ENCODE data around the gene TRAFD1.
A peak's percentile ranks its signal among the peaks of the same experiment; 100 is the strongest.

Gene TRAFD1

GRCh38 chr12:112178796-112179195, 53.4 kb downstream of the TRAFD1 start:
- DNase-seq, result no peak

GRCh38 chr12:112179341-112179740, 54.0 kb downstream of the TRAFD1 start:
- DNase-seq, result no peak

- no peak for DNase-seq
Observed at GRCh38 chr12:112179916-112180315, 54.6 kb downstream of the TRAFD1 start.

- no peak for DNase-seq
Observed at GRCh38 chr12:112180422-112180821, 55.1 kb downstream of the TRAFD1 start.

- DNase-seq, result no peak
Observed at GRCh38 chr12:112182499-112182898, 57.1 kb downstream of the TRAFD1 start.

- DNase-seq, result no peak
Observed at GRCh38 chr12:112183141-112184021, 58.0 kb downstream of the TRAFD1 start.

- no peak for DNase-seq
Observed at GRCh38 chr12:112184056-112184887, 58.9 kb downstream of the TRAFD1 start.

GRCh38 chr12:112185093-112185923, 59.9 kb downstream of the TRAFD1 start:
- no peak for DNase-seq

GRCh38 chr12:112188130-112188830, 62.9 kb downstream of the TRAFD1 start:
- no peak for DNase-seq

- peak; percentile 8 for DNase-seq
Observed at GRCh38 chr12:112190231-112191025, 65.1 kb downstream of the TRAFD1 start.

- DNase-seq, result no peak
Observed at GRCh38 chr12:112191201-112191600, 65.8 kb downstream of the TRAFD1 start.

- no peak for DNase-seq
Observed at GRCh38 chr12:112191840-112192321, 66.5 kb downstream of the TRAFD1 start.

- DNase-seq, result no peak
Observed at GRCh38 chr12:112192475-112192874, 67.1 kb downstream of the TRAFD1 start.

GRCh38 chr12:112194601-112195247, 69.4 kb downstream of the TRAFD1 start:
- no peak for DNase-seq

GRCh38 chr12:112196196-112196875, 71.0 kb downstream of the TRAFD1 start:
- DNase-seq, result peak; percentile 86

- DNase-seq, result peak; percentile 84
Observed at GRCh38 chr12:112198120-112198733, 72.9 kb downstream of the TRAFD1 start.

- DNase-seq, result peak; percentile 55
Observed at GRCh38 chr12:112199136-112199535, 73.8 kb downstream of the TRAFD1 start.

Measured in hematopoietic multipotent progenitor cell treated with erythropoietin and hydrocortisone succinate and interleukin-3 and kit ligand, for 6 days (in vitro differentiated cells).